Esophagus (tissue), 2 donors: ENCODE results near the gene WHRN. TPM values are rescaled to one million over a fixed set of nuclear protein-coding genes. Genes with fewer than 3 reads are reported as not detected.

Experiments
- H3K27ac ChIP-seq, 2 donors: one replicate each; pipeline ENCODE4 v1.5.1; 2013; ENCODE audit warnings: low read depth in 2 of 2, mild to moderate bottlenecking in 2 of 2, inconsistent platforms in 1 of 2, low read length in 1 of 2, moderate library complexity in 1 of 2
- H3K27me3 ChIP-seq, 2 donors: one replicate each; pipeline ENCODE4 v1.6.1; 2013; ENCODE audit warnings: low read length in 2 of 2, control low read depth in 1 of 2, mild to moderate bottlenecking in 1 of 2; ENCODE audit not compliant: insufficient read depth in 2 of 2, control insufficient read depth in 1 of 2
- H3K36me3 ChIP-seq, 2 donors: one replicate each; pipeline ENCODE4 v1.6.1; 2013; ENCODE audit warnings: low read length in 1 of 2; ENCODE audit not compliant: control insufficient read depth in 2 of 2, insufficient read depth in 2 of 2
- H3K4me1 ChIP-seq, 2 donors: one replicate each; pipeline ENCODE4 v1.6.1; 2013; ENCODE audit warnings: low read length in 1 of 2; ENCODE audit not compliant: control insufficient read depth in 2 of 2, insufficient read depth in 2 of 2
- H3K4me3 ChIP-seq, 2 donors: one replicate each; pipeline ENCODE4 v1.5.1; 2013; ENCODE audit warnings: low read length in 2 of 2, mild to moderate bottlenecking in 2 of 2, low read depth in 1 of 2, moderate library complexity in 1 of 2
- H3K9me3 ChIP-seq, 2 donors: one replicate each; pipeline ENCODE4 v1.6.1; 2013; ENCODE audit warnings: mild to moderate bottlenecking in 2 of 2, low read depth in 1 of 2, low read length in 1 of 2, moderate library complexity in 1 of 2; ENCODE audit not compliant: control insufficient read depth in 2 of 2, insufficient read depth in 1 of 2
- WGBS, 2 donors: extraction: QIAGEN DNeasy Blood & Tissue Kit; methylation state at CpG; one replicate each; pipeline ENCODE4 v1.1.7; 2013; 5-methylcytosine and 5-hydroxymethylcytosine counted together
- polyA plus RNA-seq, 2 donors: library from polyadenylated mRNA; stranded (reverse); fragments of 200-250 nt; gene quantifications; one replicate each; pipeline ENCODE4 v1.2.3, GENCODE V29; 2013
- donor health status: healthy with polysubstance abuse.
- donor health status: Bipolar disorder and iron deficiency.

WHRN gene
- polyA plus RNA-seq, 2 donors, result 3.4 to 7.6 TPM

DNA sequence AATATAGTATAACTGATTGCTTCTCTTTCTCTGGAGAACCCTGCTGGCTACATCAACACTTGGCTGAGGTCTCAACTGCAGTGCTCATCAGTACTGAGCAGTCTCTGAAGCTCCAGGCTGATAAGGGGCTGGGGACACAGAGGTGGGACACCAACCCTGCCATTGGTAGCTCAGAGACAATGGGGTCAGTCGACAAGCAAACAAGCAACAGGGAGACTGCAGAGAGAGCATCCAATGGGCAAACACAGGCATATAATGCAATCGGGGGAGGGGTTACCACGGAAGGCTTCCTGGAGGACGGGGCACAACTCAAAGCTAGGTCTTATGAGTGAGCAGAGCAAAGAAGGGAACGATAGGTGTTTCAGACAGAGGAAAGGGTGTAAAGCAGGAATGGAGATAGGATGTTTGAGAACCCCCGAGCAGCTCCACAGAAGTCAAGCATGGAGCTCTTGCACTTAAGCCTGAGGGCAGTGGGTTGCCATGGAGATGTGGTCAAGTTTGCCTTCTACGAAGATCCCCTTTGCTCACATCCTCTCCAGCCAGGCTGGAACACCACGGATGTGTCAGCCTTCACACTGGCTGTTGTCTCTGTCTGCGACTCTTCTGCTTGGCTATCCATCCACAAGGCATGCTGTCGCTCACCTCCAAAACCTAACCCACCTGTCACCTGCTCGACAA, 96.0 kb downstream of the WHRN start:
- Histone ChIP-seq H3K9me3 (no peaks in the 10 kb centered on the region), H3K4me1 (peaks cover 0 to 3% of the 10 kb centered on the region in 2 donors), H3K27ac (no peak overlapping the region), H3K27me3 (no peaks in the 10 kb centered on the region), H3K36me3 (peaks cover 0 to 3% of the 10 kb centered on the region in 2 donors), H3K4me3 (no peak overlapping the region)
- WGBS, 2 donors, result 73 to 77% methylated on average over 11 of the region's 11 CpGs

DNA sequence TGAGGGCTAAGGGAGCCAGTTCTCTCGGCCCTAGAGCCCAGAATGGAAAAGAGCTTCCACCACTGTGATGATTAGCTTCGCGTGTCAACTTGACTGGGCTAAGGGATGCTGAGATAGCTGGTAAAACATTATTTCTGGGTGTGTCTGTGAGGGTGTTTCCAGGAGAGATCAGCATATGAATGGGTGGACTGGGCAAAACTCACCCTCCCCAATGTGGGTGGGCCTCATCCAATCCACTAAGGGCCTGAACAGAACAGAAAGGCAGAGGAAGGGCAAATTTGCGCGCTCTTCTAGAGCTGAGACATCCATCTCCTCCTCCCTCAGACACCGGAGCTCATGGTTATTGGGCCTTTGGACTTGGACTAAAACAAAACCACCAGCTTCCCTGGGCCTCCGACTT, 96.6 kb downstream of the WHRN start:
- Histone ChIP-seq H3K9me3 (no peaks in the 10 kb centered on the region), H3K27me3 (no peaks in the 10 kb centered on the region), H3K4me3 (no peak overlapping the region), H3K36me3 (peaks cover 0 to 5% of the 10 kb centered on the region in 2 donors), H3K4me1 (peaks cover 0 to 3% of the 10 kb centered on the region in 2 donors), H3K27ac (no peak overlapping the region)
- WGBS, 2 donors, result 84 to 88% methylated on average over 7 of the region's 7 CpGs

DNA sequence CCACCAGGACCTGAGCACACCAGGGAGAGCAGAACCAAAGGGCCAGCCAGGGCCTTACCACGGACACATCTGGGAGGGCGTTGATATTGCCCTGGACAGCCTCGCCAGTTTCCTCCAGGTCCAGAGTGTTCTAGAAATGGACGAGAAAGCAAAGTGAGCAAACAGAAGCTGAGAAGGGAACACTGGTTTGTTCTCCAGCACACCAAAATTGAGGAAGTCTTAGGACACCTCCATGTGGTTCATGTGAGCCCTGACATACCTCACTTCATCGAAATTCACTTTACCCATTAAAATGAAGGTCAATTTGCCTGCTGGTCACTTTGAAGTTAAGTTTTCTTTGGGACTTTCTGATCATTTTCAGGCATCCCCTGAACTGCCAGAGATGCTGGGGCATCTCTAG, 97.4 kb downstream of the WHRN start:
- Histone ChIP-seq H3K27me3 (no peaks in the 10 kb centered on the region), H3K9me3 (no peaks in the 10 kb centered on the region), H3K4me1 (peaks cover 0 to 3% of the 10 kb centered on the region in 2 donors), H3K27ac (no peak overlapping the region), H3K36me3 (peaks cover 0 to 9% of the 10 kb centered on the region in 2 donors), H3K4me3 (no peak overlapping the region)
- WGBS, 2 donors, result 90 to 92% methylated on average over 5 of the region's 5 CpGs

DNA sequence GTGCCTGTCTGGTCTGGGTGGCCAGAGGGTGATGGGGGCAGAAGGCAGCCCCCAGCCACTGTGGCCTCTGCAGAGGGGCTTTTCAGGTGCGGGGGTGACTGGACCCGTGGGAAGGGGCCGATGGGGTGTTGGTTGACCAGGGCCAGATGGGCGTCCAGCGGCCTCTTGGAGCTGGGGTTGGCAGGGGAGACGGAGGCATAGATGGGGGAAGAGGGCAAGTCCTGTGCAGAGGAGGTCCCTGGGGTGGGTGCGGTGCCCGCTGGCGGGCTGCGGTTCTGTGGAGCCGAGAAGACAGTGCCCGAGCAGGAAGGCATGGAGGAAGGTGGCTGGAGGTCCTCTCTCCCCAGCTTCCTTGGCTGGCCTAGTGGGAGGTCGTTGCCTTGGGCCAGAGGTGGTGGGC, 98.8 kb downstream of the WHRN start:
- Histone ChIP-seq H3K9me3 (no peaks in the 10 kb centered on the region), H3K36me3 (peaks cover 0 to 9% of the 10 kb centered on the region in 2 donors), H3K27ac (no peak overlapping the region), H3K4me1 (peaks cover 0 to 3% of the 10 kb centered on the region in 2 donors), H3K4me3 (no peak overlapping the region), H3K27me3 (no peaks in the 10 kb centered on the region)
- WGBS, 2 donors, result 91 to 92% methylated on average over 13 of the region's 13 CpGs

DNA sequence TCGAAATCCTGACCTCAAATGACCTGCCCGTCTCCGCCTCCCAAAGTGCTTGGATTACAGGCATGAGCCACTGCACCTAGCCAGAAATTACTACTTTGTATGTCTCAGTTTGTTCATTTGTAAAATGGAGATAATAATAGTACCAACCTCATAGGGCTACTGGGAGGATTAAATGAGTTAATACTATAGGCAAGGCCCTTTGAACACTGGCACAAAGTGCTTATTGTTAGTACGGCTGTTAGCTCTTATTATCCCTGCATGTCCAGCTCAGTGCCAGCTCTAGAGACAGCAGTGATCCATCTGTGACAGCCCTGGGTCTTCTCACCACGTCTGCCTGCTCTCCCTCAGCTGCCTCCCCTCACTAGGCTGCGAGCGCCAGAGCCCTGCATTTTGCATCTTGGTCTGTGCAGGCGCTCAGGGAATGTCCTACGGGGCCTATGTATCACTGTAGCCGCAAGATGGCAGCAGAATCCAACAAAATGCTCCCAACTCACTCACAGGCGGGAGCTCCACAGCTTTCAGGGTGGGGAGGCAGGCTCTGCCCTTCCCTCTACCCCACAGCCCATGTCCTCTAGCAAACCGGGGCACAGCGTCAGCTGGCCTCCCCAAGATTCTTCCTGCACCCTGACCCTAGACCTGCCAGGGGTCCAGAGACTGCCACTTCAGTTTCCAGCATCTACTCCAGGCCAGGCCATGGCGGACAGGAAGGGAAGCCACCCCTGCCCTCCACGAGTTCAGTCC, 99.8 kb downstream of the WHRN start:
- H3K4me3 ChIP-seq, result no peak overlapping the region
- H3K4me1 ChIP-seq, result no peaks in the 10 kb centered on the region
- peaks cover 0 to 9% of the 10 kb centered on the region in 2 donors for H3K36me3 ChIP-seq
- H3K27me3 ChIP-seq, result no peaks in the 10 kb centered on the region
- no peak overlapping the region for H3K27ac ChIP-seq
- no peaks in the 10 kb centered on the region for H3K9me3 ChIP-seq
- WGBS, 2 donors, result 26 to 27% methylated on average over 15 of the region's 15 CpGs

DNA sequence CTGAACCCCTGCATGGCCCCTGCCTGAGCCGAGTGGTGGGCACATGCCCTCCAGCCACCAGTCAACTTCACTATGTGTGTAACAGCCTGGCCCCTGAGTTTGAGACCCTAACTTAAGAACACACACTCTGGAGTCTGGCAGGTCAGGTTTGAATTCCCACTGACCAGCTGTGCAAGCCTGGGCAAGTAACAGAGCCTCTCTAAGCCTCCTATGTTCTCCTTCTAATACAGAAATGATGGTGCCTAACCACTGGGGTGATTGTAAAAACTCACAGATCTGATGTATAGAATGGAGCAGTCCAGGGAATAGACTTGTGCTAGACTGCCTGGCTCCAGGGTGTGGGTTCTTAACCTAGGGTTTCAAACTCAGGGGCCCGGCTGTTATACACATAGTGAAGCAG, 100.7 kb downstream of the WHRN start:
- Histone ChIP-seq H3K9me3 (no peaks in the 10 kb centered on the region), H3K4me1 (no peaks in the 10 kb centered on the region), H3K4me3 (no peak overlapping the region), H3K27ac (no peak overlapping the region), H3K36me3 (peaks cover 0 to 9% of the 10 kb centered on the region in 2 donors), H3K27me3 (no peaks in the 10 kb centered on the region)
- WGBS, 2 donors, result 87 to 92% methylated on average over 2 of the region's 2 CpGs

DNA sequence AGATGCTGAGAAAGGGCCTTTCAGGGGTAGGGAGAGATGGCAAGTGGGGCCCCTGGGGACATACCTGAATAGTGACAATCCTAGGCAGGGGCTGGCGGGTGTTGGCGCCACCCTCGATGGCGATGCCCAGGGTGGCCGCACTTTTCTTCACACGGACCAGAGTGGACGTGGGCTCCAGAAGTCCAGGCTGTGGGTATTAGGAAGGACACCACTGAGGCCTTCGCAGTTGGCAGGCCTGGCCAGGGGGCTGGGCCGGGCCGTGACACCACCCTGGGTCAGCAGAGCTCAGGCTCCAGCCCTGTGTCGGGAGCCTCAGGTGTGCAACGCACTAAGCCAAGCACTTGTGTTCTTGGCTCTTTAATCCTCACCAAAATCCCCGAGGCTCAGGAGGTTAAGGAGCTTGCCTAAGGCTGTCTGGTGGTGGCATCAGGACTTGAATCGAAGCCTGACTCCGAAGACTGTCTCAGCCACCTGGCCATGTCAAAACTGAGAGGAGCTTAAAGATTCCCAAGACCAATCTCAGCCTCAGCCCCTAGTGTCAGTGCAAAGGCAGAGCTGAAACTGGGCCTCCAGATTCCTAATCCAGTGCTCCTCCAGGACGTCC, 102.0 kb downstream of the WHRN start:
- Histone ChIP-seq H3K36me3 (peaks cover 0 to 9% of the 10 kb centered on the region in 2 donors), H3K27ac (no peak overlapping the region), H3K4me3 (no peak overlapping the region), H3K9me3 (no peaks in the 10 kb centered on the region), H3K4me1 (no peaks in the 10 kb centered on the region), H3K27me3 (no peaks in the 10 kb centered on the region)
- 87 to 92% methylated on average over 16 of the region's 16 CpGs for WGBS, 2 donors

DNA sequence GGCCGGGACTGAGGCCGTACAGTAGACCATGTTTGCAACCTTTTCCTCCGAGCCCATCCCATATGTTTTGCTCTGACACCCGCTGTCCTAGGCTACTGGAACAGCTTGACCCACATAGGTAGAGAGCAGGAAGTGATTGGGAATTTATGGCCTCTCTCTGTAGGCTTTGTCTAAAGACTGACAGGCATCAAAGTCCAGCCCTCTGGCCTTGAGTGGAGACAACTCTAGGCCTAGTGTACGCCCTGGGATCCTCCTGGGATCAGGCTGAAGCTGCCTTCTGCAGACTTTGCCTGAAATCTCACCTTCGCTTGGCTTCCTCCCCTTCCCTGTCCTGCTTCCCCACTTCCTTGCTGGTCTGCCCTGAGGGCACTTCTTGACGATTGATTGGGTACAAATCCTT, 103.9 kb downstream of the WHRN start:
- Histone ChIP-seq H3K4me3 (no peak overlapping the region), H3K27ac (no peak overlapping the region), H3K4me1 (no peaks in the 10 kb centered on the region), H3K36me3 (peaks cover 0 to 7% of the 10 kb centered on the region in 2 donors), H3K9me3 (no peaks in the 10 kb centered on the region), H3K27me3 (no peaks in the 10 kb centered on the region)
- 76 to 78% methylated on average over 7 of the region's 7 CpGs for WGBS, 2 donors

DNA sequence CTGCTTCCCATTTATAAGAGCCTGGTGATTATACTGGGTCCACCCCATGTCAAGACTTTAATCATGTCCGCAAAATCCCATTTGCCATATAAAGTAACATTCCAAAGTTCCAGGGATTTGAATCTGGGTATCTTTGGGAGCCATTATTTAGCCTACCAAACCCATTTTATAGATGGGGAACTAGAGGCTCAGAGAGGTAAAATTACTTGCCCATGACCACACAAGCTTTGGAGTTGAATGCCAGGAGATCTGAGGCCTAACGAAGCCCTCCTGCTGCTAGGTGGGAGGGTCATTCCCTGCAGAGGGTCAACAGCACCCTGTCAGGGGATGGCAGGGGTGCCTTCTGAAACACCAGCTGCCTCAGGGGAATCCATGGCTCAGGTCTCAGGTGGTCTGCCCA, 104.5 kb downstream of the WHRN start:
- H3K36me3 ChIP-seq, result peaks cover 0 to 6% of the 10 kb centered on the region in 2 donors
- H3K27ac ChIP-seq, result no peak overlapping the region
- H3K4me1 ChIP-seq, result no peaks in the 10 kb centered on the region
- H3K27me3 ChIP-seq, result no peaks in the 10 kb centered on the region
- no peak overlapping the region for H3K4me3 ChIP-seq
- 70 to 73% methylated on average over 2 of the region's 2 CpGs for WGBS, 2 donors
- H3K9me3 ChIP-seq, result no peaks in the 10 kb centered on the region
